HEK293 (cell line): Measurements from ENCODE around the gene KPNA6.
A peak's percentile ranks its signal among the peaks of the same experiment; 100 is the strongest.

Source experiments
- CTCF ChIA-PET: fragments of 350-600 bp; formaldehyde crosslinking; extraction: SDS; loops from one replicate; lab custom pipeline; 2021; ENCODE audit warnings: antibody characterized with exemption; lab: Yijun Ruan, JAX
- POLR2A ChIA-PET: fragments of 300-600 bp; formaldehyde crosslinking; extraction: SDS; loops from one replicate; lab custom pipeline; 2020; ENCODE audit warnings: antibody characterized with exemption, inconsistent platforms; lab: Yijun Ruan, JAX
- H3K27ac ChIP-seq: fragments of 200-500 bp; sonication (Bioruptor generic); 2 replicates; pipeline ENCODE4 v1.5.1; 2014; ENCODE audit warnings: low read depth, low read length, control low read depth, inconsistent platforms; ENCODE audit errors: extremely low read depth
- H3K36me3 ChIP-seq, 2 experiments: fragments of 200-500 bp in 1 of 2; sonication (Bioruptor generic) in 1 of 2; 1 replicate in 1 of 2; 2 replicates in 1 of 2; pipeline ENCODE4 v1.5.1; 2014 to 2017; ENCODE audit warnings: inconsistent platforms in 2 of 2, low read length in 2 of 2; ENCODE audit not compliant: control insufficient read depth in 2 of 2, insufficient read depth in 1 of 2
- H3K4me1 ChIP-seq: fragments of 200-500 bp; sonication (Bioruptor generic); 2 replicates; pipeline ENCODE4 v1.5.1; 2014; ENCODE audit warnings: mild to moderate bottlenecking, low read length, inconsistent platforms; ENCODE audit not compliant: control insufficient read depth, insufficient read depth
- H3K4me3 ChIP-seq: 2 replicates; pipeline ENCODE4 v1.5.1; 2011; ENCODE audit warnings: low read depth, mild to moderate bottlenecking, control low read depth, low read length, moderate library complexity
- H3K9me3 ChIP-seq: fragments of 200-500 bp; sonication (Bioruptor generic); 2 replicates; pipeline ENCODE4 v1.5.1; 2014; ENCODE audit warnings: low read depth, low read length, inconsistent platforms; ENCODE audit not compliant: control insufficient read depth, insufficient read depth
- HOXC10 ChIP-seq: sonication (generic); formaldehyde crosslinking; IDR thresholded peaks from 2 replicates; pipeline ENCODE4 v1.8.1; 2023; ENCODE audit warnings: mild to moderate bottlenecking, missing genetic modification reagents
- IKZF3 ChIP-seq: fragments of 450-650 bp; IDR thresholded peaks from 2 replicates; pipeline ENCODE4 v1.5.0; 2018; ENCODE audit warnings: missing biosample characterization, mild to moderate bottlenecking, missing genetic modification characterization, moderate library complexity
- PRDM1 ChIP-seq: fragments of 450-650 bp; formaldehyde crosslinking; IDR thresholded peaks from 2 replicates; pipeline ENCODE4; 2016; ENCODE audit warnings: missing biosample characterization, missing genetic modification characterization
- ZNF112 ChIP-seq: fragments of 450-650 bp; formaldehyde crosslinking; IDR thresholded peaks from 2 replicates; pipeline ENCODE4 v1.5.0; 2017; ENCODE audit warnings: missing biosample characterization, missing genetic modification characterization
- ZNF324 ChIP-seq: fragments of 450-650 bp; formaldehyde crosslinking; IDR thresholded peaks from 2 replicates; pipeline ENCODE4 v1.5.1; 2016; ENCODE audit warnings: missing biosample characterization, missing genetic modification characterization
- ZNF341 ChIP-seq: fragments of 450-650 bp; formaldehyde crosslinking; IDR thresholded peaks from 2 replicates; pipeline ENCODE4; 2016; ENCODE audit warnings: low read depth, missing biosample characterization, missing genetic modification characterization
- ZNF416 ChIP-seq: fragments of 450-650 bp; formaldehyde crosslinking; IDR thresholded peaks from 2 replicates; pipeline ENCODE4 v1.5.1; 2016; ENCODE audit warnings: missing biosample characterization, missing genetic modification characterization
- ZNF501 ChIP-seq: fragments of 450-650 bp; formaldehyde crosslinking; IDR thresholded peaks from 2 replicates; pipeline ENCODE4 v1.5.1; 2016; ENCODE audit warnings: missing biosample characterization, missing genetic modification characterization
- ZNF571 ChIP-seq: fragments of 450-650 bp; formaldehyde crosslinking; IDR thresholded peaks from 2 replicates; pipeline ENCODE4 v1.5.0; 2017; ENCODE audit warnings: missing biosample characterization, missing genetic modification characterization
- ZNF610 ChIP-seq: fragments of 450-650 bp; formaldehyde crosslinking; IDR thresholded peaks from 2 replicates; pipeline ENCODE4 v1.5.1; 2016; ENCODE audit warnings: missing biosample characterization, missing genetic modification characterization, borderline replicate concordance
- ZNF792 ChIP-seq: fragments of 450-650 bp; formaldehyde crosslinking; IDR thresholded peaks from 2 replicates; pipeline ENCODE4 v1.5.1; 2016; ENCODE audit warnings: missing biosample characterization, missing genetic modification characterization
- ZSCAN16 ChIP-seq: fragments of 450-650 bp; formaldehyde crosslinking; IDR thresholded peaks from 2 replicates; pipeline ENCODE4 v1.5.1; 2016; ENCODE audit warnings: missing biosample characterization, missing genetic modification characterization
- ZSCAN23 ChIP-seq: fragments of 450-650 bp; formaldehyde crosslinking; IDR thresholded peaks from 2 replicates; pipeline ENCODE4 v1.5.1; 2016; ENCODE audit warnings: missing biosample characterization, missing genetic modification characterization
- ZSCAN30 ChIP-seq: fragments of 450-650 bp; IDR thresholded peaks from 2 replicates; pipeline ENCODE4 v1.5.1; 2018; ENCODE audit warnings: missing biosample characterization, mild to moderate bottlenecking, missing genetic modification characterization, moderate library complexity
- TF ChIP-seq, protein P1 (sequence below): fragments of 450-650 bp; formaldehyde crosslinking; IDR thresholded peaks from 2 replicates; pipeline ENCODE4 v1.5.1; 2016; ENCODE audit warnings: missing biosample characterization, missing genetic modification characterization
- TF ChIP-seq, protein P2 (sequence below): fragments of 450-650 bp; formaldehyde crosslinking; IDR thresholded peaks from 2 replicates; pipeline ENCODE4 v1.5.1; 2016; ENCODE audit warnings: missing biosample characterization, missing genetic modification characterization

Gene KPNA6

DNA sequence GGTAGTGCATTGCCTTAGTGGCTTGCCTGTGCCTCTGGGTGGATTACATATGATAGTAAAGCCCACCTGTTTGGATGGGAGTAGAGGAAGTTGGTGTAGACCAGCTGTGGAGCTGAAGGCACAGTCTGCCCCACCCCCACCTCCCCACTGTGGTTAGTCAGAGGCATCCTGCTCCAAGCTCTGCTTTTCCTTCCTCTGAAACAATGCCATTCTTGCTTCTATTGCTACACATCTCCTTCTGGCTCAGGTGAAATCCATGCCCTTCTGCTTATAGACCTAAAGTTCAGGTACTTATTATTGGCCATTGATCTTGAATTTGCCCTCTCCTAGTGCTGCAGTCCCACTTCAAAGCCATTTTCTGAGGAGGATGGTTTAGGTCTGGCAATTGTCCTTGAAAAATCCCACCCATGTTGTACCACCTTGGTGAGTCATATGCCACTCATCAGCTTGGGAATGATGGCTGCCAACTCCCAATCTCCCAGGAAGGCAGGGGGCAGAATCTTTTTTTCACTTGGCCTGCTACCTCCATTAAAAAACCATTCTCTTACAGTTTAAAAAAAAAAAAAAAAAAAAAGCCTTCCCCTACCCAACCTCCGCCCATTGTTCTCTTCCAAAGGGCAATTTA is 64.9 kb downstream of the KPNA6 start:
- ChIA-PET CTCF (interaction anchor here (0.6 kb wide), 1 partner anchor 458 kb away, joined by 3 read pairs; no protein-coding TSS in a partner anchor), POLR2A (interaction anchor here (0.6 to 0.7 kb wide), 2 partner anchors 455 to 1252 kb away, joined by 3 to 8 read pairs; no protein-coding TSS in a partner anchor)
- TF ChIP-seq, protein P1, sequence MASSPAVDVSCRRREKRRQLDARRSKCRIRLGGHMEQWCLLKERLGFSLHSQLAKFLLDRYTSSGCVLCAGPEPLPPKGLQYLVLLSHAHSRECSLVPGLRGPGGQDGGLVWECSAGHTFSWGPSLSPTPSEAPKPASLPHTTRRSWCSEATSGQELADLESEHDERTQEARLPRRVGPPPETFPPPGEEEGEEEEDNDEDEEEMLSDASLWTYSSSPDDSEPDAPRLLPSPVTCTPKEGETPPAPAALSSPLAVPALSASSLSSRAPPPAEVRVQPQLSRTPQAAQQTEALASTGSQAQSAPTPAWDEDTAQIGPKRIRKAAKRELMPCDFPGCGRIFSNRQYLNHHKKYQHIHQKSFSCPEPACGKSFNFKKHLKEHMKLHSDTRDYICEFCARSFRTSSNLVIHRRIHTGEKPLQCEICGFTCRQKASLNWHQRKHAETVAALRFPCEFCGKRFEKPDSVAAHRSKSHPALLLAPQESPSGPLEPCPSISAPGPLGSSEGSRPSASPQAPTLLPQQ (tag by site-specific recombination), result no peak
- TF ChIP-seq ZNF416 (tag by site-specific recombination), result no peak
- TF ChIP-seq ZNF112 (tag by site-specific recombination), result no peak
- TF ChIP-seq ZNF610 (tag by site-specific recombination), result no peak
- no peak for TF ChIP-seq HOXC10 (CRISPR knock-in tag)
- no peak for TF ChIP-seq ZNF324
- TF ChIP-seq ZNF501 (tag by site-specific recombination), result no peak
- no peak for TF ChIP-seq ZNF571
- TF ChIP-seq, protein P2, sequence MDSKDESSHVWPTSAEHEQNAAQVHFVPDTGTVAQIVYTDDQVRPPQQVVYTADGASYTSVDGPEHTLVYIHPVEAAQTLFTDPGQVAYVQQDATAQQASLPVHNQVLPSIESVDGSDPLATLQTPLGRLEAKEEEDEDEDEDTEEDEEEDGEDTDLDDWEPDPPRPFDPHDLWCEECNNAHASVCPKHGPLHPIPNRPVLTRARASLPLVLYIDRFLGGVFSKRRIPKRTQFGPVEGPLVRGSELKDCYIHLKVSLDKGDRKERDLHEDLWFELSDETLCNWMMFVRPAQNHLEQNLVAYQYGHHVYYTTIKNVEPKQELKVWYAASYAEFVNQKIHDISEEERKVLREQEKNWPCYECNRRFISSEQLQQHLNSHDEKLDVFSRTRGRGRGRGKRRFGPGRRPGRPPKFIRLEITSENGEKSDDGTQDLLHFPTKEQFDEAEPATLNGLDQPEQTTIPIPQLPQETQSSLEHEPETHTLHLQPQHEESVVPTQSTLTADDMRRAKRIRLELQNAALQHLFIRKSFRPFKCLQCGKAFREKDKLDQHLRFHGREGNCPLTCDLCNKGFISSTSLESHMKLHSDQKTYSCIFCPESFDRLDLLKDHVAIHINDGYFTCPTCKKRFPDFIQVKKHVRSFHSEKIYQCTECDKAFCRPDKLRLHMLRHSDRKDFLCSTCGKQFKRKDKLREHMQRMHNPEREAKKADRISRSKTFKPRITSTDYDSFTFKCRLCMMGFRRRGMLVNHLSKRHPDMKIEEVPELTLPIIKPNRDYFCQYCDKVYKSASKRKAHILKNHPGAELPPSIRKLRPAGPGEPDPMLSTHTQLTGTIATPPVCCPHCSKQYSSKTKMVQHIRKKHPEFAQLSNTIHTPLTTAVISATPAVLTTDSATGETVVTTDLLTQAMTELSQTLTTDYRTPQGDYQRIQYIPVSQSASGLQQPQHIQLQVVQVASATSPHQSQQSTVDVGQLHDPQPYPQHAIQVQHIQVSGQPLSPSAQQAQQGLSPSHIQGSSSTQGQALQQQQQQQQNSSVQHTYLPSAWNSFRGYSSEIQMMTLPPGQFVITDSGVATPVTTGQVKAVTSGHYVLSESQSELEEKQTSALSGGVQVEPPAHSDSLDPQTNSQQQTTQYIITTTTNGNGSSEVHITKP (tag by site-specific recombination), result no peak
- H3K4me3 ChIP-seq, result no peak overlapping the region
- H3K36me3 ChIP-seq, result peaks cover 25 to 72% of the 10 kb centered on the region in 2 experiments
- no peak overlapping the region for H3K27ac ChIP-seq
- no peaks in the 10 kb centered on the region for H3K4me1 ChIP-seq
- H3K9me3 ChIP-seq, result no peaks in the 10 kb centered on the region

DNA sequence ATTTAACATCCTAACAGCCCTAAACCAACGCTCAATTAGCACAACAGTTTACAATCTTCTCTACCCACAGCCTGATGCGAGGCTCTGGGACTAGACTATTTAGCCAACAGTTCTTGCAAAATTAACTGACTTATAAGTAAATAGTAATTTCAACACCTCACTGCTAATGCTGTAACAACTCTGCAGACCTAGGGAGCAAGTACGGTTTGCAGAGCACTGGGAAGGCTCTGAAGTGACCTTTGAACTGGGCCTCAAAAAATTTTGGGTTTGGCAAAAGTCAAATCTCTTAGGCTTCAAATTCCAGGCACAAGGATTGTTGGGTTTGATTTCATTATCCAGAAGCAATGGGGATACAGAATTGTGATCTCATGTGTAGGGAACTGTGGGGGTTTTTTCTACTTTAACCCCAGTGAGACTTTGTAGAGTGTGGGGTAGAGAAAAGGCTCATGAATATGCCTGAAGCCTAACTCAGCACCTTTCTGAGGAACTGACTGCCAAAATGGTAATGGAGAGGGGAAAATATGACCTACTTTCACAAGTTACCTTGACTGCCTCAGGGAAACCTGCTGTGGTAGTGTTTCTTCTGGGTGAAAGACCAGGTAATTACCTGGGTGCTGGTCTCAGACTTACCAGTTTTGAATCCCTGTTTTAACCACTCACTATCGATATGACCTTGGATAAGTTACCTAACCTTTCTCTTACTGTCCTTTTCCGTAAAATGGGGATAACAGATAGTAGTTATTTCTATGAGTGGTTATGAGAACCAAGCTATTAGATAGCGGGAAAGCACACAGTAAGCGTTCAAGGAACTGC is 70.7 kb downstream of the KPNA6 start:
- Histone ChIP-seq H3K4me1 (peaks cover 6% of the 10 kb centered on the region; the same call in 1 of the 2 replicates), H3K4me3 (no peak overlapping the region), H3K27ac (peak overlapping the region; percentile 76), H3K9me3 (no peaks in the 10 kb centered on the region), H3K36me3 (peaks cover 8 to 44% of the 10 kb centered on the region in 2 experiments)
- peak; percentile 87 for TF ChIP-seq ZSCAN16
- peak; percentile 73 for TF ChIP-seq PRDM1 (tag by site-specific recombination)
- TF ChIP-seq ZSCAN23, result no peak
- ChIA-PET POLR2A (interaction anchor here (0.6 to 2.7 kb wide), 22 partner anchors 9 to 216 kb away, joined by 3 to 26 read pairs (median 6); partner anchors contain the start of genes BSDC1, CCDC28B, HDAC1 and IQCC), CTCF (interaction anchor here (0.7 to 1.6 kb wide), 5 partner anchors 14 to 186 kb away, joined by 3 to 5 read pairs (median 4); partner anchors contain the start of gene TMEM39B)

DNA sequence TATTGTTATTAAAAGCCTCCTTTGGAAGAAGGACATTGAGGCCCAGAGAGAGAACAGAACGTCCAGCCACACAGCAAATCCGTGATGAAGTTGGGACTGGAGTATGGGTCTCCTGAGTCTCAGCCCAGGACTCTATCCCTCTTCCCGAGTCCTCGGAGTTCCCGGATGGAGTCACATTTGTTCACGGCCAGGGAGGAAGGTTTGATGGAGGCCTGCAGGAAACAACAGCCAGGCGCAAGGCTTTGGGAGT is 71.3 kb downstream of the KPNA6 start:
- TF ChIP-seq ZSCAN30 (peak; percentile 8; the same call in 1 of the 2 replicates), ZNF341 (tag by site-specific recombination) (0 out of 2 replicates have a peak, but pooled peaks have one; percentile 10), IKZF3 (tag by site-specific recombination) (peak; percentile 89; the same call in 1 of the 2 replicates), ZSCAN23 (0 out of 2 replicates have a peak, but pooled peaks have one; percentile 12), ZNF792 (tag by site-specific recombination) (no peak)
- H3K36me3 ChIP-seq, result peaks cover 13 to 44% of the 10 kb centered on the region in 2 experiments
- peak overlapping the region; percentile 25 for H3K4me3 ChIP-seq
- ChIA-PET POLR2A (interaction anchor here (0.6 to 2.7 kb wide), 23 partner anchors 9 to 534 kb away, joined by 3 to 26 read pairs (median 6); partner anchors contain the start of genes BSDC1, CCDC28B, HDAC1 and IQCC), CTCF (interaction anchor here (0.7 to 1.6 kb wide), 5 partner anchors 15 to 185 kb away, joined by 3 to 5 read pairs (median 4); partner anchors contain the start of gene TMEM39B)
- H3K4me1 ChIP-seq, result peaks cover 6% of the 10 kb centered on the region; the same call in 1 of the 2 replicates
- no peaks in the 10 kb centered on the region for H3K9me3 ChIP-seq
- H3K27ac ChIP-seq, result peak overlapping the region; percentile 76
